Duodenal mucosa (tissue), 2 donors: ENCODE results near the gene TOGARAM2.

Experiments used
- H3K27ac ChIP-seq: one replicate; pipeline ENCODE4 v1.7.0; 2013; ENCODE audit warnings: low read depth, low read length
- H3K27me3 ChIP-seq, 2 donors: one replicate each; pipeline ENCODE4 v1.7.0; 2013; ENCODE audit warnings: low read length in 2 of 2, control low read depth in 1 of 2; ENCODE audit not compliant: insufficient read depth in 2 of 2, control insufficient read depth in 1 of 2
- H3K36me3 ChIP-seq, 2 donors: one replicate each; pipeline ENCODE4 v1.7.0; 2013; ENCODE audit warnings: low read length in 2 of 2, control low read depth in 1 of 2; ENCODE audit not compliant: insufficient read depth in 2 of 2, control insufficient read depth in 1 of 2
- H3K4me1 ChIP-seq, 2 donors: one replicate each; pipeline ENCODE4 v1.7.0; 2013; ENCODE audit warnings: low read length in 2 of 2, control low read depth in 1 of 2; ENCODE audit not compliant: insufficient read depth in 2 of 2, control insufficient read depth in 1 of 2
- H3K4me3 ChIP-seq, 2 donors: one replicate each; pipeline ENCODE4 v1.7.0; 2013; ENCODE audit warnings: low read length in 2 of 2, low read depth in 1 of 2
- H3K9ac ChIP-seq, 2 donors: one replicate each; pipeline ENCODE4 v1.7.0; 2013; ENCODE audit warnings: low read length in 2 of 2, low read depth in 1 of 2
- H3K9me3 ChIP-seq, 2 donors: one replicate each; pipeline ENCODE4 v1.7.0; 2013; ENCODE audit warnings: low read length in 2 of 2, control low read depth in 1 of 2; ENCODE audit not compliant: control insufficient read depth in 1 of 2

The TOGARAM2 gene

DNA sequence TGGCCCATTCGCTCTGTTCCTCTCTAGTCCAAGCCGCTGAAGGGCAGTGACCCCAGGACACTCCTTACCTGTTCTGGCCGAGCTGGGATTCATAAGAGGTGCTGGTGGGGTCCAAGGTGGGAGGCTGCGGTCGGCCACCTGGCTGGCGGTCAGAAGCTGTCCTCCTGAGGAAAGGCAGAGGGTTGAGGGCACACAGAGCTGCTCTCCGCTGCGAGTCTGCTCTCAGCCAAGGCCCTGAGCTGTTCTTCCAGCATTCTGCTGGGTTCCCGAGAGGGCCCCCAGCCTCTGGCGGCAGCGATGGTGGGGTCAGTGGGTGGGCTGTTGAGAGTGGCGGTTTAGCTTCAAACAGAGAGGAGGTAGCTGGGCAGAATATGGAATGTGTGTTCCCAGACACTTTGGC, 89.4 kb downstream of the TOGARAM2 start:
- no peak overlapping the region for H3K4me3 ChIP-seq
- no peak overlapping the region for H3K27ac ChIP-seq
- H3K4me1 ChIP-seq: no peaks in the 10 kb centered on the region
- peaks cover 0 to 3% of the 10 kb centered on the region in 2 donors for H3K27me3 ChIP-seq
- H3K36me3 ChIP-seq: no peaks in the 10 kb centered on the region
- no peaks in the 10 kb centered on the region for H3K9me3 ChIP-seq
- no peak overlapping the region for H3K9ac ChIP-seq

DNA sequence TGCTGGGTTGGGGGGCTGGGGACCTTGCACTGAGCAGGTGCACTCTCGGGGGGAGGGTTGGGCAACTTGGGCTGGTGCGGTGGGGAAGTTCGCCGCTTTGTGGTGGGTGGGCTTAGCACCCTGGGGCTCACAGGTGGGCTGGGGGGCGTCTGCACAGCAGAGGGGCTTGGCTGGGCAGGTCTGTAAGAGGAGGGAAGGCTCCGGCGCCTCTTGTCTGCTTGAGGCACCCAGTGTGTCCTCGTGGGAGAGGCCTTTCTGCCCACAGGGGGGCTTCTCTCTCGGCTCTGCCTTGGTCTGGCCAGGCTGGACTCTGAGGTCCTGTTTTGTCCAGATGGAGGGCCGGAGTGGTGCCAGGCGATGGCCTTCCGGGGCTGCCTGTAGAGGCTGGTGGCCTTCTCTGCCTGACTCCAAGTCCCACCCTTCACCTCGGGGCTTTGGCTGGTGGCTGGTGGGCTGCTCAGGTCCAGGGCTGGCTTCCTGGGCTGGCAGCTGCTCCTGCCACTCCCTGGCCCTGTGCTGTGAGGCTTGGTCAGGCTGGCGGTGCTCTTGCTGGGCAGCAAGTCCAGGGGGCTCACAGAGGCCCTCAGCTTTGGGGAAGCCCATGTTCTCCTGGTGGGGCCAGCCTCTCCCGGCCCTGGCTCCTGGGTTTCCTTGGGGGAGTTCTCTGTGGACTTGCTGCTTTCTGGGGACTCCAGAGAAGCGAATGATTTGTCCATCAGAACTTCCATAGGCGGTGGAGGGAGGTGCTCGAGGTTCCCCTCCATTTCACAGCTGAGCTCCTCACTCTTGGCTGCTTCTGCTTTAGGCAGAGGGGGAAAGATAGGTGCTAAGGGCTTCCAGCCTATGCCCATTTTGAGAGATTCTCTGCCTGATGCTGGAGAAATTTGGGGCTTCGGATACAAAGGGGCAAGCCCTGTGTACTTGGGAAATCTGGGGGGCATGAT, 90.2 kb downstream of the TOGARAM2 start:
- Histone ChIP-seq H3K4me1 (no peaks in the 10 kb centered on the region), H3K27me3 (peaks cover 0 to 3% of the 10 kb centered on the region in 2 donors), H3K36me3 (no peaks in the 10 kb centered on the region), H3K9me3 (no peaks in the 10 kb centered on the region), H3K27ac (no peak overlapping the region), H3K4me3 (no peak overlapping the region), H3K9ac (no peak overlapping the region)

DNA sequence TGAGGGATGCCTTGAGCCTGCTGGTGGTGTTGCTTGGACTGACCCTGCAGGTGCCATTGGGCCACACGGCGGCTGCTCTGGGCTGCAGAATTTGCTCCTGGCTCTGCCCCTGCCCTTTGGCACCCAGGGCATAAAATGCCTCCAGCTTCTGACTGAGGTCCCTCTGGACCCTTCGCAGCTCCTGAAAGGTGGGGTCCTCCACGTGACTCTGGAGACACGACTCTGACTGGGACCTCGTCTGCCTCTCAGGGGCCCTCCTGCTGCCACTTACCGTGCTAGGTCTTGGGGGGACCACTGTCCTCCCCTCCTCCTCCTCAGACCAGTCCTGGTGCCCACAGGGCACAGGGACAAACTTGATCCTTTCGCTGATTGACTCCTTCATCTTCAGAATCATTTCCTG, 91.2 kb downstream of the TOGARAM2 start:
- H3K4me3 ChIP-seq: no peak overlapping the region
- no peaks in the 10 kb centered on the region for H3K9me3 ChIP-seq
- no peaks in the 10 kb centered on the region for H3K4me1 ChIP-seq
- no peaks in the 10 kb centered on the region for H3K36me3 ChIP-seq
- no peak overlapping the region for H3K27ac ChIP-seq
- H3K27me3 ChIP-seq: peaks cover 0 to 3% of the 10 kb centered on the region in 2 donors
- H3K9ac ChIP-seq: no peak overlapping the region

DNA sequence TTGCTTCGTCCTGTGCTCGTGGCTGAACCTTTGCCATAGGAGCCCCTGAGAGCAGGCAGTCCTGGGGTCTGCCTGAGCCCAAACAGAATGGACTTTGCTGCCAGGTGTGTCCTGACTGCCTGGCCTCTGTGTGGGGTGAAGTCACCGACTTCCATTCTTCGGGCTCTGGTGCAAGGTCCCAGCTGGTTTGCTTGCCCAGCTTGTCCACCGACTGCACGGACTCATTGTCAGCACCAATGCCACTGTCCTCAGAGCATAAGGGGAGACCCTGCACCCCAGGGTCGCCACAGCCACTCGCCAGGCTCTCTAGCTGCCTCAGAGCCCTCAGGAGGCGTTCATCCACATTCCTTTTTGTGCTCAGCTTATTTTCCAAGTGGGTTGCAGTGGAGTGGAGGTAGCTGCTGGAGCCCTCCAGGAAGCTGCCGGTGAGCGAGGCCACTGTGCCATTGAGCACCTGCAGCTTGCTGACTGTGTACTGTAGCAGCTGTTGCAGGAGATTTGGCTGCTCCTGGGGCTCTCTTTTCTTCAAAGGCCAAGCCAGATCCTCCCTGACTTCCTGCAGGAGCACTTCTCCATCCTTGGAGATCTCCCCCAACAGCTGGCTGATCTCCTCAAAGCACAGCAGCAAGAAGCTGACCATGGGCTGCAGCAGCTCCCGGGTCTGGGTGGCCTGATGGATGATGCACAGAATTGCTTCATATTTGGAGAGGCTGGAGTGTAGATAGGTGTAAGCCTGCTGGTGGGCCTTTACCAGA, 92.0 kb downstream of the TOGARAM2 start:
- Histone ChIP-seq H3K9ac (no peak overlapping the region), H3K36me3 (no peaks in the 10 kb centered on the region), H3K27ac (no peak overlapping the region), H3K4me3 (no peak overlapping the region), H3K9me3 (no peaks in the 10 kb centered on the region), H3K4me1 (no peaks in the 10 kb centered on the region), H3K27me3 (peaks cover 0 to 3% of the 10 kb centered on the region in 2 donors)

DNA sequence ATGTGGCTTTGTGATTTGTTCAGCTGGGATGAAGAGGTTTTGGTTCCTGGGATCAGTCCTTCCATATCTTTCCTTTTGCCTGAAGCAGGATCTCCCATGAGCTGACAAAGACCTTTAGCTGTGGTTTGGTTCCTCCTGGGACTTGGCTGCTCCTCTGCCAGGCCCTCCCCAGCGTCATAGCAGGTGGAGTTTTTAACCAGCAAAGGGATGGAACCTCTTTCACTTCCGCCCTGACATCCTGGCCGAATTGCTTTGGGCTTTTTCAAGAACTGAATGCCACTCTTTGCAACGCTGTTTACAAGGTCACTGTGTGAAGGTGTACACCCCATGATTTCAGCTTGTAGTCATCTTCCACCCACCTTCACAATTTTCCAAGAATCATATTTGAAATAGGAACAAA, 92.8 kb downstream of the TOGARAM2 start:
- H3K27ac ChIP-seq: no peak overlapping the region
- no peak overlapping the region for H3K9ac ChIP-seq
- H3K4me3 ChIP-seq: no peak overlapping the region
- H3K9me3 ChIP-seq: no peaks in the 10 kb centered on the region
- H3K27me3 ChIP-seq: peaks cover 0 to 3% of the 10 kb centered on the region in 2 donors
- H3K4me1 ChIP-seq: no peaks in the 10 kb centered on the region
- no peaks in the 10 kb centered on the region for H3K36me3 ChIP-seq

DNA sequence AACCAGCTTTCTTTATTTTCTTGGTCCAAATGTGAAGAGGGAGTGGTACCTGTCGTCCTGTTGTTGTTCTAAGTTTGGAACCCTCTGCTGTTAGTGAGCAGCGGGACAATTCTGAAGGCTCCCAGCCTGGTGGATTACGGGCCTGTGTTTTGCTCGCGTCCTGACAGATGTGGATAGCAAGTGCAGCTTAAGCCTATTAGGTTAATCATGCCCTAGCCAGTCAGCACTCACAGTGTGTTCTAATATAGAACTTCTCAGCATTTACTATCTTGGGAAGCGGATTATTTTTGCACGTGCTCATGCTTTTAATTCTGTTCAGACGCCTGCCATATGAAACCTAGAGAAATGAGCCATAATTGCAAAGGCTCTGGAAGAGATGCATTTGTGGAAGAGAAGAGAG, 93.3 kb downstream of the TOGARAM2 start, which contains the start of gene PCARE:
TSS of gene PCARE (minus strand) at position 113 of the 400 bp plus-strand sequence. CDS start 262 bp downstream, outside the sequence.
- H3K27me3 ChIP-seq: peaks cover 0 to 3% of the 10 kb centered on the region in 2 donors
- no peaks in the 10 kb centered on the region for H3K9me3 ChIP-seq
- H3K36me3 ChIP-seq: no peaks in the 10 kb centered on the region
- no peak within 1 kb of the TSS for H3K27ac ChIP-seq
- H3K9ac ChIP-seq: no peak within 1 kb of the TSS
- no peaks in the 10 kb centered on the region for H3K4me1 ChIP-seq
- no peak within 1 kb of the TSS for H3K4me3 ChIP-seq

DNA sequence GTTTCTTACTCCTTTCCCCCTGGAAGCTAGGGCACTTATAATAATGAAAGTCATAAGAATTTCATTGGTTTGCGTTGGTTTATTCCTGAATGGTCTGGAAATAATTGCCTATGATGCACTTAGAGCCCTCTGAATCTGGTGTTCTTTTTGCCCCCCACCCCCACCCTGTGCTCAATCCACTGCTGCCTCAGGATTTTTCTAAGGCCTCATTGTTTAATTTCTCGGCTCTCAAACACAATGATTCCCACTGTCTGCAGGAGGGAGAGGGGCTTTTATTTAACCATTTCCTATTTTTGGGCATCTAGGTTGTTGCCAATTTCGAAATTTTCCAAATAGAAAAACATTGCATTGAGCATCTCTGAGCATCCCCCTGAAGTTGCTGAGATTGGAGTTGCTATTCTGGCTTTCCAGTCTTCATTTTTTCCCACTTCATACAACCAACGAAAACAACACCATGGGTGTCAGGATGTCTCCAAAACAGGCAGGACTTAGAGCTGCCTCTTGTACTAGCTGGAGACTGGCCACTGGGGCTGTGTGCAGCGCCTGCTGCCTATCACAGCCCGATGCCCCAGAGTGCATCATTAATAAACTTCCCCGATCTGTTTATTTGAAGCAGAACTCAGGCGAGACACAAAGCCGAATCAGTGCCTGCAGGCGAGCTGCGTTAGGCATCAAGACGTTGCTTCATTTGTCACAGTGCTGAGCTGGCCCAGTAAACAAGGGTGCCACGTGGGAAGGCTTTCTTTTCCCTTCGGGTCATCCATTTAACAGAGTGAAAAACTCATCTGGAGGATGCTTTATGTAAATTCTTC, 95.0 kb downstream of the TOGARAM2 start:
- Histone ChIP-seq H3K27me3 (peaks cover 0 to 3% of the 10 kb centered on the region in 2 donors), H3K9me3 (peaks cover 0 to 4% of the 10 kb centered on the region in 2 donors), H3K27ac (no peak overlapping the region), H3K36me3 (no peaks in the 10 kb centered on the region), H3K9ac (no peak overlapping the region), H3K4me3 (no peak overlapping the region), H3K4me1 (no peaks in the 10 kb centered on the region)

DNA sequence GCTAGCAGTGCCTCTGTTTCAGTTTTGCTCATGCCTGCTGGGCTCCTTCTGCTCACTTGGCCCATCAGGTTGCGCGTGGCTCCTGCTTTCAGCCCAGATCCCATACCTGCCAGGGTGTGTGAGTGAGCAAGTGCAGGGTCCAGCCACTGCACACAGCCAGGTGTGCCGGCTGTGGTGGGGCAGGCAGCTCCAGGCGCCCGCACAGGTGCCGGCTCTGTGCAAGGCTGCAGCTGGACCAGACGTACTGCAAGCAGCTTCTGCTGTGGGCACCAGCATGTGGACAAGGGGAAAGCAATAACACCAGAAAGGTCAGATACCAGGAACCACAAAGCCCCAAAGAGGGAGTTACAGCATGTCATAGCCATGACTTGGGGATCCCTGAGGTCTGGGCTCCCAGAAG, 98.8 kb downstream of the TOGARAM2 start:
- no peaks in the 10 kb centered on the region for H3K4me1 ChIP-seq
- H3K9ac ChIP-seq: no peak overlapping the region
- H3K4me3 ChIP-seq: no peak overlapping the region
- no peaks in the 10 kb centered on the region for H3K27me3 ChIP-seq
- H3K27ac ChIP-seq: no peak overlapping the region
- H3K9me3 ChIP-seq: peaks cover 0 to 4% of the 10 kb centered on the region in 2 donors
- no peaks in the 10 kb centered on the region for H3K36me3 ChIP-seq

DNA sequence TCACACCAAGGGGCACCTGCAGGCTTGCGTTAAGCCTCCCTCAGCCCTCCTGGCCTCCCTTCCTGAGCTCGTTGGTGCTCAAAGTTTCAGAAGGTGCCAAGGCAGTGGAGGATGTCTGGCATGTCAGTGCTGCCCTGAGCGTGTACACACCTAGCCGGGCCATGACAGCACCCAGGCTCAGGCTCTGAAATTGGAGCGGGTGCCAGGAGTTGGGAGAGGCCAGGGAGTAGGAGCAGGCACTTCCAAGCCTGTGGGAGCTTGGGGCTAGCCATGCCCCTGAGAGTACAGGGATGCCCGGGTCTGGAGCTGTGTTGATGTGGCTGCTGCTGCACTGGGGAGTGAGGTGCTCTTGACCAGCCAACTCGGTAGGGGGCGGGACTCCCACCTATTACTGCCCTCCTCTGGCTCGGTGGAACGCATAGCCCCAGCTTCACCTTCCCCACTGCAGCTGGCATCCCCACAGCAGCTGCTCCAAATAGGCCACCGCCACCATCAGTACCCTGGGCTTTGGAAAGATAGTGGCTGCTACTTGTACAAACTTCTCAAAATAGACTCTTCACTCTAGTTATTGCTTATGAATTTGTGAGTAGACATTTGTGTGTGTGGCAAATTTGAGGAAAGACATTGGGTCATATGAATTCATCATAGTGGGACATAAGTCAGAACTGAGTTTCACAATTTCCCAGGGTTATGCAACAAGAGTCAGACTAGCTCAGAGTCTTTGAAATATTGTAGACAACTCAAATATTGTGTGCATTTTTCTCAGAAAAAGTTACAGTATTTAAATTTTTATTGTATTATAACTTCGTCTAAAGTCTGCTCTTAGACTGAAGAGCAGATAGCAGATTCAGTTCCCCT, 100.0 kb downstream of the TOGARAM2 start:
- H3K36me3 ChIP-seq: no peaks in the 10 kb centered on the region
- no peak overlapping the region for H3K4me3 ChIP-seq
- H3K9me3 ChIP-seq: peaks cover 0 to 4% of the 10 kb centered on the region in 2 donors
- H3K4me1 ChIP-seq: no peaks in the 10 kb centered on the region
- no peaks in the 10 kb centered on the region for H3K27me3 ChIP-seq
- H3K27ac ChIP-seq: no peak overlapping the region
- H3K9ac ChIP-seq: no peak overlapping the region
